ENCODE data around the gene CEP290. TPM values are rescaled to one million over a fixed set of nuclear protein-coding genes. Genes with fewer than 3 reads are reported as not detected.

Gene CEP290
- total RNA-seq, 1 experiment from 2014 or later = 12.8 TPM

GRCh38 chr12:88058719-88059077 lies 83.2 kb downstream of the CEP290 start:
- H3K23ac ChIP-seq (ENCODE audit: insufficient read length, low read depth, low read length) = no peak overlapping the region
- Mint-ChIP-seq H3K4me3 (no peak overlapping the region), H3K4me1 (no peaks in the 10 kb centered on the region), H3K36me3 (ENCODE audit: insufficient read depth in 1 of 3, low read depth in 3 of 3) (peaks cover 0 to 17% (median 12%) of the 10 kb centered on the region in 3 experiments; a peak in 4 of 7 replicates), H3K9me3 (no peaks in the 10 kb centered on the region), H3K27me3 (ENCODE audit: low read depth) (no peaks in the 10 kb centered on the region), H3K27ac (no peak overlapping the region)
- H3K79me1 ChIP-seq (ENCODE audit: insufficient read depth, low read depth, low read length, poor library complexity, severe bottlenecking) = no peaks in the 10 kb centered on the region
- no peak overlapping the region for H2BK20ac ChIP-seq (ENCODE audit: low read depth, low read length, poor library complexity, severe bottlenecking)
- no peaks in the 10 kb centered on the region for H4K20me1 ChIP-seq (ENCODE audit: control insufficient read depth, insufficient read depth, insufficient read length)
- H3K18ac ChIP-seq (ENCODE audit: insufficient read length, low read depth, low read length) = no peak overlapping the region
- no peaks in the 10 kb centered on the region for H3K9me3 ChIP-seq (ENCODE audit: control insufficient read depth, low read depth, low read length)
- no peak overlapping the region for H2BK15ac ChIP-seq (ENCODE audit: low read depth, low read length)
- H3K27me3 ChIP-seq (ENCODE audit: insufficient read depth, low read length) = no peaks in the 10 kb centered on the region
- H2BK120ac ChIP-seq (ENCODE audit: low read depth, low read length, poor library complexity, severe bottlenecking) = no peak overlapping the region
- no peak overlapping the region for H4K8ac ChIP-seq (replicated peaks; ENCODE audit: insufficient read length, low read depth, low read length)
- H3K27ac ChIP-seq (ENCODE audit: insufficient read length, low read depth, low read length) = no peak overlapping the region
- DNase-seq = no peak
- no peak overlapping the region for H3K4me2 ChIP-seq (ENCODE audit: insufficient read depth, insufficient read length, low read length)
- no peak overlapping the region for H3K14ac ChIP-seq (ENCODE audit: insufficient read depth, low read length)
- H2BK5ac ChIP-seq (ENCODE audit: insufficient read length, low read length) = no peak overlapping the region
- no CpG with 5 or more reads among the region's 1 CpG for WGBS (ENCODE audit: extremely low coverage, insufficient read length, low lambda C conversion rate)
- H3K79me2 ChIP-seq (ENCODE audit: insufficient read depth, low read length) = no peaks in the 10 kb centered on the region
- H2AFZ ChIP-seq (ENCODE audit: low read length) = no peak overlapping the region
- H3K9ac ChIP-seq (ENCODE audit: extremely low read depth, insufficient read length, low read length) = no peak overlapping the region
- no peak overlapping the region for H4K91ac ChIP-seq (ENCODE audit: insufficient read length, low read depth, low read length)
- H2AK5ac ChIP-seq (ENCODE audit: insufficient read length, low read length) = no peak overlapping the region
- H3K23me2 ChIP-seq (ENCODE audit: insufficient read length, low read depth, low read length, poor library complexity, severe bottlenecking) = no peaks in the 10 kb centered on the region
- no peak overlapping the region for H4K5ac ChIP-seq (ENCODE audit: insufficient read length, low read depth, low read length)
- no peak overlapping the region for H3K56ac ChIP-seq (ENCODE audit: insufficient read length, low read depth, low read length)
- no peak for TF ChIP-seq CTCF (conservative IDR thresholded peaks at IDR 0.05)
- H2BK12ac ChIP-seq (ENCODE audit: insufficient read length, low read depth, low read length) = no peak overlapping the region
- H3K4me1 ChIP-seq (ENCODE audit: insufficient read depth, low read length) = no peaks in the 10 kb centered on the region
- no peak overlapping the region for H3T11ph ChIP-seq (ENCODE audit: low read length)
- H3K4ac ChIP-seq (ENCODE audit: low read depth, low read length) = no peak overlapping the region

Measured in H9 (cell line).